D721Med (cell line): ENCODE measurements around the gene ATP1A2.

ENCODE experiments used
- DNase-seq: peaks from one replicate; pipeline ENCODE4 v3.0.0; 2011; ENCODE audit warnings: low spot score; ENCODE audit not compliant: insufficient read length
- FAIRE-seq: peaks from 2 replicates; lab custom pipeline; 2011; peaks lifted over from hg19 to GRCh38; lab: Jason Lieb, UNC
- CTCF ChIP-seq: IDR thresholded peaks from 2 replicates; pipeline ENCODE4 v1.5.1; 2012; ENCODE audit warnings: mild to moderate bottlenecking, control low read depth; ENCODE audit not compliant: insufficient read depth; ENCODE audit errors: missing control alignments

ATP1A2 gene

DNA sequence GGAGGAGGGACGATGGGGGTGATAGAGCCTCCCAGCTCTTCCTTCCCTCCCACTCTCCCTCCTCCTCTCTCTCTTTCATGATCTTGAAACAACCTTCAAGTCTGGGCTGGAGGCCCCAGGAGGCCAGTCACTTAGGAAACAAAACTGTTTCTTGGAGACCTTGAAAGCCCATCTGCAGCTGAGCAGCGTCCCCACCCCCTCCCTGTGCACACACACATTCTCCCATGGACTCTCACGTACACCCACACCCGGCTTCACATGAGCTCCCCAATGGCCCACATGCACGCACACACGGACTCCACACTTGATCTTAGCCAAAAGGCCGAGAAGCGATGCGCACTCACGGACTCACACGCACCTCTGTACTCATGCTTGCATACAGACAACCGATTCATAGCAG lies 3.2 kb upstream of the ATP1A2 start:
- DNase-seq (no peak), FAIRE-seq (no peak)
- no peak for TF ChIP-seq CTCF

- FAIRE-seq (no peak), DNase-seq (no peak)
- TF ChIP-seq CTCF, result no peak
These were observed 2.2 kb upstream of the ATP1A2 start for GRCh38 chr1:160113407-160113806.

DNA sequence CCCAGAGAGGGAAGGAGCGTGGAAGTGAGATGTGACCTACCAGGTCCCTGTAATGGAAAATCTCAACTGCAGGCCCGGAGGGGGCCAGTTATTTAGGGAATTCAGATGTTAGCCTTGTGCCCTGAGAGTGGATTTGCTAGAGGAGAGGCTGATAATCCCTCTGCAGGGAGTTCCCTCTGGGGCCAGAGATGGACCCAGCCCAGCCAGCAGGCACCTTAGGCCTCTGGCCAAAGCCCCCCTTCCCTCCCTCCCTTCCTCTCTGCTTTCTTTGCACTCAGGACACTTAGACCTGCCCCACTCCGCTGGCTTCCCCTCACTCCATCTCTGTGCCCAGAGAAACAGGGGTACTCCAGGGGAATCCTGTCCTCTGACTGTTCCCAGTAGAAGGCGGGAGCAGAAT lies 1.5 kb upstream of the ATP1A2 start:
- no peak for FAIRE-seq

DNA sequence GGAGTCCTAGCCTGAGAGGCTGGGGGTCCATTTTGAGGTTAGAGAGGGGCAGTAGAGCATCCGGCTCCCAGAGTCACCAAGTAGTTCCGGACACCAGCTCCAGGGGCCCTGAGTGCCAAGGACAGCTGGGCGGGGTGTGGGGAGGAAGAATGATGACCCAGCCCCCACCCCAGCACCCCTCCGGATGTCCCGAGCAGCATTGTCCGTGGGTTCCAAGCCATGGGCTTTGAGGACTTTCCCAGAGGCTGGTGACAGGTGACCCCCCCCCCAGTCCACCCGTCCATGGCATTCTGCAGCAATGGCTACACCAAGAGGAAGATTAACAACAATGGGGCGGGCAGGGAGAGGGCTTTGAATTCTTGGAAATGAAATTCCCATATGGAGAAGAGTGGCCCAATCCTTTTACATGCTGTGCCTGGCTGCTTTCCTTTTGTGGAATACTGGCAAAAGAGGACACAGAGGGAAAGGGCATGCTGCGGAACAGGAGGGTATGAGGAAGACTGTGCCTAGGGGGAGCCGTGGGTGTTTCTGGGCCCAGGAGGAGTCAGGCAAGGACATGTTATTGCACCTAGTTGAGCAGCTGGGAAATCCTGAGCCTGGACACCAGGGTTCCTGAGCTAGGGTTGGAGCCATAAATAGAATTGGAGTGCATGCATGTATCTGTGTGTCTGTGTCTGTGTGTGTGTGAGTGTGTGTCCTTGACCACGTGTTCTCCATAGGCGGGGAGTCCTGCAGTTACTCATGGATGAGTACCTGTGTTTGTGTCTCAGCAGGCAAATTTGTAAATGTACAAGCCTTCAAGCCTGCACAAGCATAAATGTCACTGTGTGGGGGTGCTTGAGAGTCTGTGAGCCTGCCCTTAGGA lies 956 bp downstream of the ATP1A2 start:
- FAIRE-seq, result no peak
- no peak for TF ChIP-seq CTCF
- DNase-seq, result no peak

More for the DNA sequence above, 1.5 kb upstream of the ATP1A2 start:
- TF ChIP-seq CTCF, result no peak
- DNase-seq, result no peak

DNA sequence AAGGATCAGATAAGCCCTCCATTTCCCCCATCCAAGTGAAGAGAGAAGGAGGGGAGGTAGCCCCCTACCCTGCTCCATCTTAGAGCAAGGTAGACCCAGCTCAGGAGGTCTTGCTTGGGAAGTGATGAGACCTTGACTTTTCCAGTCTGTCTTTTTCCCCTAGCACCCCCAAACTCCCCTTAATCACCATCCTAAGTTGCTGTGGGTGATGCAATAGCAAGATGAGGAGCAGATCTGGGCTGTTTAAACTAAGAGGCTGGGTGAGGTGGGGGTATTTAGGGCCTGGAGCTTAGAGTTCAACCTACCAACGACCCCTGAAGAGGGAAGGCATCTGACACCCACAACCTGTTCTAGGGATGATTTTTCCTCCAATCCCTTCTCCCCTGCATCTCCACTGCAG lies 1.7 kb downstream of the ATP1A2 start:
- no peak for FAIRE-seq

DNA sequence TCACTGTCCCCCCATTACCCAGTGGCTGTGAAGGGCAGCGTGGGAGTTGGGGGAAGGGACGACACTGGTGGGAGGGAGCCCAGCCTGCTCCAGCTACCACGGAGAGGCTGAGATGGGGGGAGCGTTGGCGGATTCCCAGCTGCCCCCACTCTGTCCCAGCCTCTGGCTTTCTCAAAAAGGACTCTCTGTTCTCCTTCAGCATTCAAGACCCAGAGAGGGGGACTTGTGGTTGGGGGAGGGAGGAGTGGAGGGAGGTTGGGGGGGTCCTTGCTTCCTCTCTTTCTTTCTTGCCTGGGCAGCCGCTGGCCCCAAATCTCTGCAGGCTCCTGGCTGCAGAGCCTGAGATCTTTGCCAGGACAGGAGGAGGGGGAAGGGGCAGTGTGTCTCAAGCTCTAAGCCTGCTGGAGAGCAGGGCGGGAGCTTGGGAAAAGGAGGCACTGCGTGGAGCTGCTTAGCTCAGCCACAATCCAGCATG lies 2.2 kb downstream of the ATP1A2 start:
- TF ChIP-seq CTCF, result no peak
- DNase-seq (no peak), FAIRE-seq (no peak)

More for the DNA sequence above, 1.7 kb downstream of the ATP1A2 start:
- no peak for DNase-seq
- no peak for TF ChIP-seq CTCF

- no peak for DNase-seq
- FAIRE-seq, result no peak
These were observed 3.4 kb downstream of the ATP1A2 start for GRCh38 chr1:160118928-160119327.

More at GRCh38 chr1:160118928-160119327, 3.4 kb downstream of the ATP1A2 start:
- no peak for TF ChIP-seq CTCF
